Chondrocyte (in vitro differentiated cells): ENCODE data around the gene C2orf80. TPM values are rescaled to one million over a fixed set of nuclear protein-coding genes. Genes with fewer than 3 reads are reported as not detected.

Source experiments
- DNase-seq: peaks from one replicate; pipeline ENCODE4 v3.0.0; 2021; ENCODE audit warnings: mixed read lengths, low spot score
- H3K27ac Mint-ChIP-seq: one replicate; pipeline ENCODE4 v1.8.0; 2021; ENCODE audit warnings: mild to moderate bottlenecking, moderate library complexity, mixed read lengths; ENCODE audit not compliant: unreplicated experiment
- H3K27me3 Mint-ChIP-seq: 2 replicates; pipeline ENCODE4 v1.8.0; 2021; ENCODE audit warnings: low read depth, mixed read lengths
- H3K36me3 Mint-ChIP-seq: 2 replicates; pipeline ENCODE4 v1.8.0; 2021; ENCODE audit warnings: low read depth, mixed read lengths
- H3K4me1 Mint-ChIP-seq: 2 replicates; pipeline ENCODE4 v1.8.0; 2021; ENCODE audit warnings: low read depth, mild to moderate bottlenecking, mixed read lengths
- H3K4me3 Mint-ChIP-seq: one replicate; pipeline ENCODE4 v1.8.0; 2021; ENCODE audit warnings: mild to moderate bottlenecking, moderate library complexity, mixed read lengths; ENCODE audit not compliant: unreplicated experiment
- H3K9me3 Mint-ChIP-seq: 2 replicates; pipeline ENCODE4 v1.8.0; 2021; ENCODE audit warnings: low read depth, mixed read lengths
- long read RNA-seq: library from polyadenylated mRNA; stranded (forward); transcript quantifications from one replicate; pipeline ENCODE4 v2.0.0, GENCODE V29; 2021
- total RNA-seq: library from RNA; stranded (reverse); gene quantifications from 3 replicates; pipeline ENCODE4 v1.2.1, GENCODE V29; 2021
- TF ChIP-seq, protein P1 (sequence below): fragments of 200-600 bp; sonication (generic); IDR thresholded peaks from 2 replicates; pipeline ENCODE4 v1.5.0; 2021; ENCODE audit warnings: antibody characterized with exemption, mild to moderate bottlenecking, moderate library complexity

Gene C2orf80
- not detected in 3 replicates for total RNA-seq
- long read RNA-seq = 0 reads

GRCh38 chr2:208189810-208190503 is at the start of gene C2orf80:
TSS of gene C2orf80 (minus strand) at chr2:208190030. CDS start at chr2:208186986, 3,044 bp downstream.
- Mint-ChIP-seq H3K27ac (no peak within 1 kb of the TSS), H3K9me3 (no peaks in the 10 kb centered on the region), H3K27me3 (peaks cover 10% of the 10 kb centered on the region), H3K4me1 (no peaks in the 10 kb centered on the region), H3K36me3 (no peaks in the 10 kb centered on the region), H3K4me3 (no peak within 1 kb of the TSS)
- no peak for DNase-seq
- TF ChIP-seq, protein P1, sequence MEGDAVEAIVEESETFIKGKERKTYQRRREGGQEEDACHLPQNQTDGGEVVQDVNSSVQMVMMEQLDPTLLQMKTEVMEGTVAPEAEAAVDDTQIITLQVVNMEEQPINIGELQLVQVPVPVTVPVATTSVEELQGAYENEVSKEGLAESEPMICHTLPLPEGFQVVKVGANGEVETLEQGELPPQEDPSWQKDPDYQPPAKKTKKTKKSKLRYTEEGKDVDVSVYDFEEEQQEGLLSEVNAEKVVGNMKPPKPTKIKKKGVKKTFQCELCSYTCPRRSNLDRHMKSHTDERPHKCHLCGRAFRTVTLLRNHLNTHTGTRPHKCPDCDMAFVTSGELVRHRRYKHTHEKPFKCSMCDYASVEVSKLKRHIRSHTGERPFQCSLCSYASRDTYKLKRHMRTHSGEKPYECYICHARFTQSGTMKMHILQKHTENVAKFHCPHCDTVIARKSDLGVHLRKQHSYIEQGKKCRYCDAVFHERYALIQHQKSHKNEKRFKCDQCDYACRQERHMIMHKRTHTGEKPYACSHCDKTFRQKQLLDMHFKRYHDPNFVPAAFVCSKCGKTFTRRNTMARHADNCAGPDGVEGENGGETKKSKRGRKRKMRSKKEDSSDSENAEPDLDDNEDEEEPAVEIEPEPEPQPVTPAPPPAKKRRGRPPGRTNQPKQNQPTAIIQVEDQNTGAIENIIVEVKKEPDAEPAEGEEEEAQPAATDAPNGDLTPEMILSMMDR = no peak

GRCh38 chr2:208235860-208236259 is 46.0 kb upstream of the C2orf80 start:
- H3K4me1 Mint-ChIP-seq = no peaks in the 10 kb centered on the region
- H3K27me3 Mint-ChIP-seq = no peaks in the 10 kb centered on the region
- H3K9me3 Mint-ChIP-seq = peaks cover 12% of the 10 kb centered on the region
- no peak overlapping the region for H3K27ac Mint-ChIP-seq
- TF ChIP-seq, protein P1 = no peak
- no peak overlapping the region for H3K4me3 Mint-ChIP-seq
- peaks cover 22% of the 10 kb centered on the region for H3K36me3 Mint-ChIP-seq
- no peak for DNase-seq

- Mint-ChIP-seq H3K9me3 (peaks cover 12% of the 10 kb centered on the region), H3K4me3 (no peak overlapping the region), H3K4me1 (no peaks in the 10 kb centered on the region), H3K27ac (no peak overlapping the region), H3K27me3 (no peaks in the 10 kb centered on the region), H3K36me3 (peaks cover 19% of the 10 kb centered on the region)
- DNase-seq = no peak
- TF ChIP-seq, protein P1 = no peak
Measured at GRCh38 chr2:208234786-208235185, 45.0 kb upstream of the C2orf80 start.

DNA sequence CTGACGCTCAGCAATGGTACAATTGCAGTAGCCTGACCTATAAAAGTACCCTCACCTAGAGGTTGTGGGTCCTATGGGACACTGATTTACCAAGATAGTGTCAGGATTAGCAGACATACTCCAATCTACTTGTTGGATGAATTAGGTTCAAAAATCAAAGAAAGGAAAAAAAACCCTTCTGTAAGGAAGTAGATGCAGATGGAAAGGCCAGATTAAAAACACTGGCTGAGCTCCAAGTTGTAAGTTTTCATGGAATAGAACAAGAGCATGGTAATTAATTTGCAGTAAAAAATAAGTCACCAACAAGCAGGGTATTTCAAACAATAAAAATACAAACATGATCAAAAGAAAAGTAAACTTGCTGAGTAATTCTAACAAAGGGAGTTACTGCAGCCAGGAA is 38.6 kb upstream of the C2orf80 start:
- Mint-ChIP-seq H3K9me3 (peaks cover 12% of the 10 kb centered on the region), H3K27me3 (no peaks in the 10 kb centered on the region), H3K36me3 (no peaks in the 10 kb centered on the region), H3K4me1 (no peaks in the 10 kb centered on the region), H3K4me3 (no peak overlapping the region), H3K27ac (no peak overlapping the region)
- no peak for DNase-seq
- TF ChIP-seq, protein P1 = no peak

GRCh38 chr2:208227581-208228232 is 37.9 kb upstream of the C2orf80 start:
- H3K27ac Mint-ChIP-seq = no peak overlapping the region
- TF ChIP-seq, protein P1 = no peak
- no peaks in the 10 kb centered on the region for H3K4me1 Mint-ChIP-seq
- no peak overlapping the region for H3K4me3 Mint-ChIP-seq
- no peaks in the 10 kb centered on the region for H3K36me3 Mint-ChIP-seq
- no peaks in the 10 kb centered on the region for H3K27me3 Mint-ChIP-seq
- DNase-seq = no peak
- peaks cover 12% of the 10 kb centered on the region for H3K9me3 Mint-ChIP-seq
